ENCODE measurements around the gene CCBE1.

CCBE1 gene

DNA sequence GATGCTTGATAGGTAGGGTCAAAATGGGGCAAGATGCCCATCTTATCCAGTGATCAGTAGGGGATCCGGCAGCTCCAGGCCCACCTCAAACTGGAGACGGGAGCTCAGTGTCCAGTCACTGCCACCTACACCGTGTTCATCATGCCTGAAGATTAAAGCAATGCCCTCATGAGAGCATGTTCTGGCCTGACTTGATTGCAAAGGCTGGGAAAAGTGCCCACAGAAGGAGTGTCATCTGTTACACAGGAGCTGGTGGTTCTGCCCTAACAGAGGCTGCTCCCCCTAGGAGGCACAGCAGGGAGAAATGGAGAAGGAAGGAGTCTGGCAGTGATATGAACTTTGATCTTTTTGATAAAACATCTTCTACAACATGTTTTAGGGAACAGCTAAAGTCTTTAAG, 92.3 kb downstream of the CCBE1 start:
- Histone ChIP-seq H3K36me3 (ENCODE audit: control insufficient read depth, insufficient read depth, low read length) (no peaks in the 10 kb centered on the region), H3K4me1 (ENCODE audit: control insufficient read depth, insufficient read depth, low read length) (peaks cover 11% of the 10 kb centered on the region), H3K4me3 (ENCODE audit: low read length) (no peak overlapping the region), H3K9ac (ENCODE audit: low read length) (no peak overlapping the region), H3K27ac (ENCODE audit: low read depth, low read length) (no peak overlapping the region), H3K27me3 (ENCODE audit: control insufficient read depth, insufficient read depth, low read length) (no peaks in the 10 kb centered on the region)

DNA sequence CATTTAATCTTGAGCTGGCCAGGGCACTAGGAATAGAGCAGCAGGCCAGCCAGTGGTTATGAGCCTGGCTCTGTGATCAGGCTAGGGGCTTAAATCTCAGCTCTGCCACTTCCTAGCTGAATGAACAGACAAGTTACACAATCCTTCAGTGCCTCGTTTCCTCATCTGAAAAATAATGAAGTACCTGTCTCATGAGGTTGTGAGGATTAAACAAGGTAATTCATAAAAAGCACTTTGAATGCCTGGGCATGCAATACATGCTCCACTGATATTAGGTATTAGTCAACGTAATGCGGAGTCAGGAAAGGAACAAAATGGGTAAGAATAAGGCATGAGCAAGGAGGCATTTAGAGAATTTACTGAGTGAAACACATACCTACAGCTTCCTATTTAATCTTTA, 100.2 kb downstream of the CCBE1 start:
- no peak overlapping the region for H3K4me3 ChIP-seq (ENCODE audit: low read length)
- peaks cover 6% of the 10 kb centered on the region for H3K4me1 ChIP-seq (ENCODE audit: control insufficient read depth, insufficient read depth, low read length)
- H3K9ac ChIP-seq (ENCODE audit: low read length): no peak overlapping the region
- no peaks in the 10 kb centered on the region for H3K36me3 ChIP-seq (ENCODE audit: control insufficient read depth, insufficient read depth, low read length)
- no peaks in the 10 kb centered on the region for H3K27me3 ChIP-seq (ENCODE audit: control insufficient read depth, insufficient read depth, low read length)
- no peak overlapping the region for H3K27ac ChIP-seq (ENCODE audit: low read depth, low read length)

DNA sequence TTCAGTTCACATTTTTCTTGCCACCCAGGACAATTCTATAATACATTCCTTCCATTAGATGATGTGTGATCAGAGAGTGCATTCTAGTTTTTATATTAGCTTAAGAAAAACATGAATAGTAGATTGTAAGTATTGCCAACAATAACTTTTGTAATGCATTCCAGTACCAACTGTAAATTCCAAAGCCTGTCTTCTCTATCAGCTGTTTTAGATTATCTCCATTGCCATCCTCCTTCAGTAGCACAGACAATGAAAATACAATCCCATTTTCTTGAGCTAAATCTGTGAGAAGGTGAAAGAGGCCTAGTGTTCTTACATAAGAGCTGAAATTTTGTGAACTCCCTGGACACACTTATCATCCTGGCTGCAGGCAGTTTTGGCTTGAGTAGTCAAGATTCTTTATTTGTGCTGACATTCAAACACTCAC, 103.9 kb downstream of the CCBE1 start:
- peaks cover 6% of the 10 kb centered on the region for H3K4me1 ChIP-seq (ENCODE audit: control insufficient read depth, insufficient read depth, low read length)
- no peak overlapping the region for H3K27ac ChIP-seq (ENCODE audit: low read depth, low read length)
- H3K27me3 ChIP-seq (ENCODE audit: control insufficient read depth, insufficient read depth, low read length): no peaks in the 10 kb centered on the region
- no peak overlapping the region for H3K4me3 ChIP-seq (ENCODE audit: low read length)
- no peaks in the 10 kb centered on the region for H3K36me3 ChIP-seq (ENCODE audit: control insufficient read depth, insufficient read depth, low read length)
- H3K9ac ChIP-seq (ENCODE audit: low read length): no peak overlapping the region

DNA sequence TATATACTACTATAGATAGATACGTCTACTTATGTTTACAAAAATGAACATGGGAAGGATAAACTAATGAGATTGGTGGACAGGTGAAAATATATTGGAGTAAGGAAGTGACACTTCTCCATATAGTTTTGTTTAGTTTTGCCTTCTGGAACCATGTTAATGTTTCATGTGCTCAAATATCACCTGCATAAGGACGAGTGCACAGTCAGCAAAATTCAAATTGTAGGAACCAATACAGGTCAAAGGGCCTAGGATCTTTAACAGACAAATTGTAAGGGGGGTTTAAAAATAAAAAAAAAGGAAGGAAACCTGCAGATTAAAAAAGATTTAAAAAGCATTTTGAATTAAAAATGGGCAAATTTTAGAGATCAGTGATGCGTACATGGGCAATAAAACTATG, 104.6 kb downstream of the CCBE1 start:
- Histone ChIP-seq H3K9ac (ENCODE audit: low read length) (no peak overlapping the region), H3K4me1 (ENCODE audit: control insufficient read depth, insufficient read depth, low read length) (peaks cover 6% of the 10 kb centered on the region), H3K27me3 (ENCODE audit: control insufficient read depth, insufficient read depth, low read length) (no peaks in the 10 kb centered on the region), H3K36me3 (ENCODE audit: control insufficient read depth, insufficient read depth, low read length) (no peaks in the 10 kb centered on the region), H3K4me3 (ENCODE audit: low read length) (no peak overlapping the region), H3K27ac (ENCODE audit: low read depth, low read length) (no peak overlapping the region)

DNA sequence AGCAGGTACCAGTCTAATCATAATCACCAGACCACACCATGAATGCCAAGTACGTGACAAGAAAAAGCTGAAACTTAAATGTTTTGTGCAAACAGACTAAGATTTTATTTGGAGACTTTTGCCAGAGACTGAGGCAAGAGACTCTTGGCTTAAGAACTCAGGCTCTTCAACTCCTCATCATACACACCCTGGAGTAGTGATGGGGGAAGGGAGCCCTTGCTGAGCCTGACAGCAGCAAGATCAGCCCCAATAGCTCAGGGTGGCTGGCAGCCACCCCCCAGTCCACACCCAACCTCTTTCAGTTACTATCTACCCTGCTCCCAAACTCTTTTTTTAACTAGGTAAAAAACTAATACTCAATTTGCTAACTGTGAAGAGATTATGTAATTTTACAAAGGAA, 114.8 kb downstream of the CCBE1 start:
- H3K27me3 ChIP-seq (ENCODE audit: control insufficient read depth, insufficient read depth, low read length): no peaks in the 10 kb centered on the region
- H3K27ac ChIP-seq (ENCODE audit: low read depth, low read length): no peak overlapping the region
- H3K36me3 ChIP-seq (ENCODE audit: control insufficient read depth, insufficient read depth, low read length): no peaks in the 10 kb centered on the region
- no peaks in the 10 kb centered on the region for H3K4me1 ChIP-seq (ENCODE audit: control insufficient read depth, insufficient read depth, low read length)
- no peak overlapping the region for H3K4me3 ChIP-seq (ENCODE audit: low read length)
- no peak overlapping the region for H3K9ac ChIP-seq (ENCODE audit: low read length)

DNA sequence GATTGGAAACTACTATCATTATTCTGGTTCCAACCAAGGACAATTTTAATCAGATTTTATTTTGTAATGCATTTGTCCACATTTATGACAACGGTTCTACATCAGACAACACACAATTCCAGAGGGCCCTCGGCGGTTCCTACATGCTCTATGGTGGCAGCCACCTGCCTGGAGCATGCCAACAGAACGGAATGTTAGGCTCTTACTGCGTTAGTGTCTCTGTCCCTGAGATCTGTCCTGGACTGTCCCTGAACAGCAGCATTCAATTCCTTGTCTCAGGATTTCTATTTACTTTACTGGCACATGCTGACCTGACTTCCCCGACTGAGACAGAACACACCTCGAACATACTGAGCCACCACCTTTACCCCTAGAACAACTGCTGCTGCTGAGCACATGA, 117.7 kb downstream of the CCBE1 start:
- H3K4me3 ChIP-seq (ENCODE audit: low read length): no peak overlapping the region
- H3K27me3 ChIP-seq (ENCODE audit: control insufficient read depth, insufficient read depth, low read length): no peaks in the 10 kb centered on the region
- no peak overlapping the region for H3K9ac ChIP-seq (ENCODE audit: low read length)
- no peaks in the 10 kb centered on the region for H3K4me1 ChIP-seq (ENCODE audit: control insufficient read depth, insufficient read depth, low read length)
- H3K36me3 ChIP-seq (ENCODE audit: control insufficient read depth, insufficient read depth, low read length): no peaks in the 10 kb centered on the region
- H3K27ac ChIP-seq (ENCODE audit: low read depth, low read length): no peak overlapping the region

DNA sequence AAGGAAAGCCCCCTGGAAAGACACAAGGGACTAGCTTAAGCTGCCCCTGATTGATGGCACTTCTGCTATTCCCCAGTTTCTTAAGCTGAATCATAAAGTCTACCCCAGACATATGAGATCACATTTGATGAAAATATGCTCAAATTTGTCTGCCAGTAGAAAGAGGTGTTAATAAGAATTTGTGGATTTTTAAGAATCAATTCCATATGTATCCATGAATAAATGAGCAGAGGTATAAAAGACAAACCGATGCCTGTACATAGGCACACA, 119.9 kb downstream of the CCBE1 start:
- Histone ChIP-seq H3K27me3 (ENCODE audit: control insufficient read depth, insufficient read depth, low read length) (no peaks in the 10 kb centered on the region), H3K4me1 (ENCODE audit: control insufficient read depth, insufficient read depth, low read length) (no peaks in the 10 kb centered on the region), H3K27ac (ENCODE audit: low read depth, low read length) (no peak overlapping the region), H3K9ac (ENCODE audit: low read length) (no peak overlapping the region), H3K36me3 (ENCODE audit: control insufficient read depth, insufficient read depth, low read length) (no peaks in the 10 kb centered on the region), H3K4me3 (ENCODE audit: low read length) (no peak overlapping the region)

DNA sequence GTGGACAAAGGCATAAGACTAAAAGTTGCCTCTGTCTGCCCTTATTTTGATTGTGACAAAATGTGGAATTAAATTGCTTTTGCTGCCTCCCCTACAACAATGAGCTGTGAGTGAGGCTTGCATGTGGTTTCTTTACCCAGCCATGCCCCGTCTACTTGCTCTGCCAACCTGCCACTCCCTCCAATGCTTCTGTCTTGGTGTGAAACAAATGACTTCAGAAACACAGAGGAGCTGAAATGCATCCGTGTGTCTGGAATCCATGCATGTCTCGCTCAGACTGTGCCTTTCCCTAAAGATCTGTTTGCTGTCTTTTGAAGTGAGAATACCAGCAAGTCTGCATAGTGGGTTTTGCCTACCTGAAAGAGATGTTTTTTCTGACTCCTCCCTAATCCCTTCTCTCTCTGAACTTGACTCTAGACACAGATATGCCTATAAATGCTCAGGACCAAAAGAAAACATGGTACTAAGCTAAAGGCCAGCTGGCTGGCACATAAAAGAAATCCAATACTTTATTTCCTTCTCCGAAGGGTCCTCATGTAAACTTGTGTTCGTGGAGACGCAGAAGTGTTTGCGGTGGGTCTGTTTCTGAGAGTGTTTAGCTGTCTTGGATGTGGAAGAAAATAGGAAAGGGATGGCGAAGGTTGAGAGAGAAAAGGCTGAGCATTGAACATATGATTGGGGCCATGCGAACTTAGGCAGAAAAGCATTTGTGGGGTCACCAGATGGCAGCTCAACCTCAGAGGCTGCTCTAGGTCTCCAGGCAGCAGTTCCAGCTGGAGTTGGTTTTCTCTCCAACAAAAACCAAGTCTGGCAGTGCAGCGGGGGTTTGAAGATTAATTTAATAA, 120.5 kb downstream of the CCBE1 start:
- no peak overlapping the region for H3K9ac ChIP-seq (ENCODE audit: low read length)
- no peak overlapping the region for H3K27ac ChIP-seq (ENCODE audit: low read depth, low read length)
- H3K36me3 ChIP-seq (ENCODE audit: control insufficient read depth, insufficient read depth, low read length): no peaks in the 10 kb centered on the region
- H3K4me1 ChIP-seq (ENCODE audit: control insufficient read depth, insufficient read depth, low read length): no peaks in the 10 kb centered on the region
- no peak overlapping the region for H3K4me3 ChIP-seq (ENCODE audit: low read length)
- no peaks in the 10 kb centered on the region for H3K27me3 ChIP-seq (ENCODE audit: control insufficient read depth, insufficient read depth, low read length)

DNA sequence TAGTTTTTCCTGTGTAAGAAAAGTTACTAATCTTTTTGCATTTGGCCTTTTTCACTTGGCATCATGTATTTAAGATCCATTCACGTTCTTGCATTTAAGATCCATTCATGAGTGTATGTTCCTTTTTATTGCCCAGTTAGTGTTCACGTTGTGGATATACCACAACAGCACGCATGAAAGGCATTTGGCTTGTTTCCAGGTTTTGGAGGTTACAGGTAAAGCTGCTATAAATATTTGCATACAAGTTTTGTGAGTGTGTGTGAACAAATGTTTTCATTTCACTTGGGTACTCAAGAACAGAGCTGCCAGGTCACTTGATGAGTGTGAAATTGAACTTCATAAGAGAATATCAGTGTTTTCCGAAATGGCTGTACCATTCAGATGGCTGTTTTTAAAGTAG, 121.2 kb downstream of the CCBE1 start:
- H3K27me3 ChIP-seq (ENCODE audit: control insufficient read depth, insufficient read depth, low read length): no peaks in the 10 kb centered on the region
- H3K9ac ChIP-seq (ENCODE audit: low read length): no peak overlapping the region
- no peak overlapping the region for H3K4me3 ChIP-seq (ENCODE audit: low read length)
- H3K36me3 ChIP-seq (ENCODE audit: control insufficient read depth, insufficient read depth, low read length): no peaks in the 10 kb centered on the region
- H3K4me1 ChIP-seq (ENCODE audit: control insufficient read depth, insufficient read depth, low read length): no peaks in the 10 kb centered on the region
- no peak overlapping the region for H3K27ac ChIP-seq (ENCODE audit: low read depth, low read length)

DNA sequence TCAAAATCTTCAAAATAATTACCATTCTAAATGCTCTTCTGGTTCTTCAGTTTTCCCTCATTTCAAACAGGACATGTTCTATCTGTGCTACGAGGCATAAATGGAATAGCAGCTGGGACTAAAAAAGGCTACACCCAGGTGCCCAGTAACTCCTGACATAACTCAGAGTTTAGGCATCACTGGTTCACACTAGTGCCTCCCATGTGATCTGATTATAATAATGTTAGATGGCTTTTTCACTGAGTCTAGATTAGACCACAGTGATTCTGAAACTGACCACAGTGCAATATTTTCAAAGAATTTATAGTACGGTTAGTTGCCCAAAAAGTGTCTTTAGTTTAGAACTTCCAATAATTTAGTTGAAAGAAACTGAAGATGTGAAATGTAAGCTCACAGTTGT, 123.3 kb downstream of the CCBE1 start:
- Histone ChIP-seq H3K27ac (ENCODE audit: low read depth, low read length) (no peak overlapping the region), H3K9ac (ENCODE audit: low read length) (no peak overlapping the region), H3K27me3 (ENCODE audit: control insufficient read depth, insufficient read depth, low read length) (no peaks in the 10 kb centered on the region), H3K4me3 (ENCODE audit: low read length) (no peak overlapping the region), H3K36me3 (ENCODE audit: control insufficient read depth, insufficient read depth, low read length) (no peaks in the 10 kb centered on the region), H3K4me1 (ENCODE audit: control insufficient read depth, insufficient read depth, low read length) (no peaks in the 10 kb centered on the region)

DNA sequence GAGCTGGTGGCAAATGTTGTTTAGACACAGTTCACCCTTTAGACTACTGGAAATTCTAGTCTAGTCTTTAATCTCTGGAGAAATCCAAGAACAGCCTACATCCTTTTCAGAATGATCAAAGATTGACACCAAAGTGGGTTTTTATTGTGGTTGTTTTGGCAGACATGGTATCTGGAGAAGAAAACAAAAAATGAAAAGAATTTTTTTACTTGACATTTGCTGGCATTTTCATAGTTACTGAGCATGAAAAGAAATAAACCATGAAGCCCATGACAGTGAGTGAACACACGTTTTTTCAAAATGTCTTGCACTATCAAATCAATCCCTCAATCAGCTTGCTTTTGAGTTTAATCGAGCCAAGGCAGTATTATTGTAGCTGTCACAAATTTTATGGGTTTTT, 125.3 kb downstream of the CCBE1 start:
- no peaks in the 10 kb centered on the region for H3K4me1 ChIP-seq (ENCODE audit: control insufficient read depth, insufficient read depth, low read length)
- H3K27ac ChIP-seq (ENCODE audit: low read depth, low read length): no peak overlapping the region
- no peaks in the 10 kb centered on the region for H3K36me3 ChIP-seq (ENCODE audit: control insufficient read depth, insufficient read depth, low read length)
- H3K27me3 ChIP-seq (ENCODE audit: control insufficient read depth, insufficient read depth, low read length): no peaks in the 10 kb centered on the region
- no peak overlapping the region for H3K4me3 ChIP-seq (ENCODE audit: low read length)
- H3K9ac ChIP-seq (ENCODE audit: low read length): no peak overlapping the region

DNA sequence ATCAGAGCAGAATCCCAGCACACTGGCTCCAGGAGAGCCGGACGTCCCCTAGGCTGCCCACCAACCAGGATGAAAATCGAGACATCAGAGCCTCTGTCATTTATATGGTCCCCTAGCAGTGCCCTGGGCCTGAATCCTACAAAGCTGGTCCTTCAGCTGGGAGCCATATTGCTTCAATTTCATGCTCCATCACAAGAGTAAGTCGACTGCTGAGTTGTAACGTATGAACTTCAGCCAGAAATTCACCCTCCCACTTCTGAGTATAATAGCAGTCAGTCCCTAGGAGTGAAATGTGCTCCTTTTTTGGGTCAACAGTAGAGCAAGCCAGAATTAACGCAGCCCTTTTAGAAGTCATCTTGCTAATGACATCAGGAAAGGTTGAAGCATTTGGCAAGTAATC, 126.4 kb downstream of the CCBE1 start:
- no peaks in the 10 kb centered on the region for H3K27me3 ChIP-seq (ENCODE audit: control insufficient read depth, insufficient read depth, low read length)
- no peak overlapping the region for H3K9ac ChIP-seq (ENCODE audit: low read length)

DNA sequence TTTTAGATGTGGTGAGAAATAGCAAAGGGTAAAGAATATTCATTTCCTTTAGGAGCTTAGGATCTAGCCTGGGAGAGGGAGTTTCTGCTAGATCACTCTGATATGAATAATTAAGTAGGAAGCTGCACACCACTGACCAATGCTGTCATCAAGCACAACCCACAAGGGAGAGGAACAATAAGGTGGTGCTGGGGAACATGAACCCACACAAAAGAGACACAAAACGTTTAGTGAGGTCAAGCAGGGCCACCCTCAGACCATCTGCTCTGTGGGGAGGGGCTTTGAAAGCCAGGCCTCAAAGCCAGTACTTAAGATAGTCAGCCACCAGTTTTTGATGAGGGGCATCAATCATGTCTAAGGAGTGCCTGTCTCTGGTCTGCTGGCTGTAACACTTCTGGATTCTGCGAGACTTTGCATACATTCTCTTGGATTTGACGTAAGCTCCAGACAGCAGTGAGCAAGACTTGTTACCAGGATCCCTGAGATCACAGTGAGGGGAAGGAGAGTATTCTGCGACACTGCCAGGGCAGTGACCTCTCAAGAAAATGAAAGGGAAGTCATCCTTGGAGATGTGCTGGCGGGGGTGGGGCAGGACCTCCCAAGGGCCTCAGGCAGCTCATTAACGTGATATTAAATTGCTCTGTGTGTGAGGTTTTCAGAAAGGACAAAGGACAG, 127.0 kb downstream of the CCBE1 start:
- Histone ChIP-seq H3K4me1 (ENCODE audit: control insufficient read depth, insufficient read depth, low read length) (no peaks in the 10 kb centered on the region), H3K36me3 (ENCODE audit: control insufficient read depth, insufficient read depth, low read length) (no peaks in the 10 kb centered on the region), H3K4me3 (ENCODE audit: low read length) (no peak overlapping the region), H3K9ac (ENCODE audit: low read length) (no peak overlapping the region), H3K27ac (ENCODE audit: low read depth, low read length) (no peak overlapping the region), H3K27me3 (ENCODE audit: control insufficient read depth, insufficient read depth, low read length) (no peaks in the 10 kb centered on the region)

More for the DNA sequence above, 126.4 kb downstream of the CCBE1 start:
- H3K27ac ChIP-seq (ENCODE audit: low read depth, low read length): no peak overlapping the region
- no peaks in the 10 kb centered on the region for H3K4me1 ChIP-seq (ENCODE audit: control insufficient read depth, insufficient read depth, low read length)
- H3K4me3 ChIP-seq (ENCODE audit: low read length): no peak overlapping the region
- H3K36me3 ChIP-seq (ENCODE audit: control insufficient read depth, insufficient read depth, low read length): no peaks in the 10 kb centered on the region

Measured in rectal smooth muscle tissue (tissue), 1 donor.